NCI-H446 treated with DMSO at 0.1 percent for 48 hours (cell line): ENCODE results near the gene HFM1.
"Not testable (repeated sequence)": the region's sequence is repeated elsewhere in the genome, so short reads cannot be mapped to it uniquely, and the experiment has no call there.

ENCODE experiments used
- DNase-seq: peaks from one replicate; lab custom pipeline; 2025; lab: John Stamatoyannopoulos, UW

HFM1 gene

DNA sequence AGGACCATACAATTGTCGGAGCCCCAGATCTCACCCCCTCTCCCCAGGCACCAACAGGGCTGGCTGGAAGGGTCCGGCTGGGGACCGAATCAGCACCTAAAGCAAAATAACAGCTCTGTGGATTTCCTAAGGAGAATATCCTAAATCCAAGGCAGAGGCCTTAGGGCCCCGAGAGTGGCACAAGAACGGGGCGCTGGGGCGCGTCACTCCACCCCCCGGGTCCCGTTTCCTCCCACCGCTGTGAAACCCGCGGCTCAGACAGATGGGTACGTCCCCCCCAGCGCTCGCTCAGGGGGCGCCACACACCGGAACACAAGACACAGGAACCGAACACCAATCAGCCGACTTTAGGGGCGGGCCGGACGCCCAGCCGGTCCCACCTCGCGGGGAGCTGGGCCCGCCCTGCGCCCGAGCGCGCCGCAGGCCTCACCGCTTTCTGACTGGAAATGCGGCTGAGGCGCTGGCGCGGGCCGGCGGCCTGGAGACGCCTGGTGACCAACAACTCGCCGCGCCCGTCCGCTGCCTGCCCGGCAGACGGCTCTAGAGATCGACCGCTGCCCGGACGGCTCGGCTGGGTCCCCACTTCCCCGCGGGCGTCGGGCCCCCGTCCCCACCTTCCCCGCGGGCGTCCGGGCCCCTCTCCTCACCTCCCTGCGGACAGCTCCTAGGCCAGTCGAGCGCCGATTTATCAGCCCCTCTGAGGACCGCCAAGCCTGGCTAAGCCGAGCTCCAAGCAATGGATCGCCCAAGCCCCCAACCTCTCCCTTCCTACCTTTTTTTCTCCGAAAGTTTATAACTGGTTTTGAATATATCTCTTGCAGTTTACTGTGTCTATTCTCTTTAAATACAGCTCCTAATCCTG, at the start of gene HFM1:
HFM1 (minus strand) TSS at position 687 of the 862 bp plus-strand sequence. CDS start 3,755 bp downstream, outside the sequence.
- peak; percentile 88 for DNase-seq

GRCh38 chr1:91454136-91454535, 49.5 kb upstream of the HFM1 start:
- no peak for DNase-seq

DNA sequence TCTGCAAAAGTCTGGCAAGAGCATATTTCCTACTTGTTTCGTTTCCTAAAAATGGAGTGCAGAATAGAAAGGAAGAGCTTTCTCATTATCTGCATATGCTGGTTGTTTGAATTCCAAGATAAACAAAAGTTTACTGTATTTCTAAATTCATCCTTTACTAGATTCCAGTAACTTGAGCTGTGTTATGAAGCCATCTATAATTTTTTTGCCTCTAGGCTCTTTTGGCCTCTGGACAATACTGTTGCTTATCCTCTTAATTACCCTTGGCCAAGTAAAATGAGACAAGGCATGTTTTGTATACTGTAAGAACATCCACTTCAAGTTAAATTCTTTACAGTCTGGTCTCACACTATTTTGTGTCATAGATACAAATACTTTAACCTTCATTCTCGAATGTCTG, 45.6 kb upstream of the HFM1 start:
- peak; percentile 9 for DNase-seq

DNA sequence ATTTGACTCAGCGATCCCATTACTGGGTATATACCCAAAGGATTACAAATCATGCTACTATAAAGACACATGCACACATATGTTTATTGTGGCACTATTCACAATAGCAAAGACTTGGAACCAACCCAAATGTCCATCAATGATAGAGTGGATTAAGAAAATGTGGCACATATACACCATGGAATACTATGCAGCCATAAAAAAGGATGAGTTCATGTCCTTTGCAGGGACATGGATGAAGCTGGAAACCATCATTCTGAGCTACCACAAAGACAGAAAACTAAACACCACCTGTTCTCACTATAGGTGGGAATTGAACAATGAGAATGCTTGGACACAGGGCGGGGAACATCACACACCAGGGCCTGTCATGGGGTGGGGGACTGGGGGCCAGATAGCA, 43.1 kb upstream of the HFM1 start:
- DNase-seq, result not testable (repeated sequence)

DNA sequence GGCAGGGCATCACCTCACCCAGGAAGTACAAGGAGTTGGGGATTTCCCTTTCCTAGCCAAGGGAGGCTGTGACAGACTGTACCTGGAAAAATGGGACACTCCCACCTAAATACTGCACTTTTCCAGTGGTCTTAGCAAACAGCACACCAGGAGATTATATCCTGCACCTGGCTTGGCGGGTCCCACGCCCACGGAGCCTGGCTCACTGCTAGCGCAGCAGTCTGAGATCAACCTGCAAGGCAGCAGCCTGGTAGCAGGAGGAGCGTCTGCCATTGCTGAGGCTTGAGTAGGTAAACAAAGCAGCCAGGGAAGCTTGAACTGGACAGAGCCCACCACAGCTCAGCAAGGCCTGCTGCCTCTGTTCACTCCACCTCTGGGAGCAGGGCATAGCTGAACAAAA, 37.3 kb upstream of the HFM1 start:
- DNase-seq, result not testable (repeated sequence)

DNA sequence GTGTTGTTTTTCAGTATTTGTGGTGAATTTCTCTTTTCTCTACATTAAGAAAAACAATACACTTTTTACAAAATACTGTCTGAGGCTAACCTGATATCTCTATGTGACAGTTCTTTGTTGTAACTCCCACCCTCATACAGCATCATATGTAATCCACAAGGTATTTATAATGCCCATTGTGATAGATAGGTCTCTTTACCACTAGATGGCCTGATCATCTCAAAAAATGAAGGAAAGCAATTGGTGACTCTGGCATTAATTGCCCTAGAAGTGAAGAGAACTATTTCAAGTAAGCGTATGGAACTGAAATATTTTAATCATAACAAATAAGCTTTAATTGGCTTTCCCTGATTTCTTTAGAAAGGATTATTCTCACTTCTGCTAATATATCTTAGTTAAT, 36.2 kb upstream of the HFM1 start:
- peak; percentile 2 for DNase-seq

- no peak for DNase-seq
Observed at GRCh38 chr1:91439016-91439415, 34.4 kb upstream of the HFM1 start.

DNA sequence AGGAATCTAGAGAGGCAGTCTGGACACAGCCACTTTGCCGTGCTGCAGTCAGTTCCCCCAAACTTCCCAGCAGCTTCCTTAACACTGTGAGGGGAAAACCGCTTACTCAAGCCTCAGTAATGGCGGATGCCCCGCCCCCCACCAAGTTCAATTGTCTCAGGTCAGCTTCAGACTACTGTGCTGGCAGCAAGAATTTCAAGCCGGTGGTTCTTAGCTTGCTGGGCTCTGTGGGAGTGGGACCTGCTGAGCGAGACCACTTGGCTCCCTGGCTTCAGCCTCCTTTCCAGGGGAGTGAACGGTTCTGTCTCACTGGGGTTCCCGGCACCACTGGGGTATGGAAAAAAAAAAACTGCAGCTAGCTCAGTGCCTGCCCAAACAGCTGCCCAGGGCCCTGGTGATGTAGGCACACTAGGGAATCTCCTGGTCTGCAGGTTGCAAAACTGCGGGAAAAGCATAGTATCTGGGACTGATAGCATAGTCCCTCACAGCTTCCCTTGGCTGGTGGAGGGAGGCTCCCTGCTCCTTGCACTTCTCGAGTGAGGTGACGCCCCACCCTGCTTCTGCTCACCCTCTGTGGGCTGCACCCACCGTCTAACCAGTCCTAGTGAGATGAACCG, 23.7 kb upstream of the HFM1 start:
- DNase-seq, result no peak

GRCh38 chr1:91427741-91428140, 23.1 kb upstream of the HFM1 start:
- DNase-seq, result no peak

DNA sequence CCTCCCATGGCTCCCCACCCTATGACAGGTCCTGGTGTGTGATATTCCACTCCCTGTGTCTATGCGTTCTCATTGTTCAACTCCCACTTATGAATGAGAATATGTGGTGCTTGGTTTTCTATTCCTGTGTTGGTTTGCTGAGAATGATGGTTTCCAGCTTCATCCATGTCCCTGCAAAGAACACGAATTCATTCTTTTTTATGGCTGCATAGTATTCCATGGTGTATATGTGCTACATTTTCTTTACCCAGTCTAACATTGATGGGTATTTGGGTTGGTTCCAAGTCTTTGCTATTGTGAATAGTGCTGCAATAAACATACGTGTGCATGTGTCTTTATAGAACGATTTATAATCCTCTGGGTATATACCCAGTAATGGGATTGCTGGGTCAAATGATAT, 17.9 kb upstream of the HFM1 start:
- DNase-seq, result not testable (repeated sequence)

DNA sequence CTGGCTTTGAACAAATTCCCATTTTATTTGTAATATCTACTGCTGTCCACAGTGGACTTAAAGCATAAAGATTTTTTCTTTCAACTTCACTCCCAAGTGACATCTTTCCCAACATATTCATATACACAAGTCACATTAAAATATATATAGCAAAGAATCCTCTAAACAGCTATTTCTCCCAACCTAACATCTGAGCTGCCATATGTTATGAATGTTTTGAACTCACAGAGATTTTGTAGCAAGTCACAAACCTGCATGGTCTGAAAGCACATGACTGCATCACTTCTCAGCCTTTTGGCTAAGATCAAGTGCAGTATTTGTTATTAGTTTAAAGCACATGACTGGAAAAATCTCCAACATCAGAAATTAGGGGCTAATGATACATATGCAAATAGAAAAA, 7.7 kb upstream of the HFM1 start:
- no peak for DNase-seq

DNA sequence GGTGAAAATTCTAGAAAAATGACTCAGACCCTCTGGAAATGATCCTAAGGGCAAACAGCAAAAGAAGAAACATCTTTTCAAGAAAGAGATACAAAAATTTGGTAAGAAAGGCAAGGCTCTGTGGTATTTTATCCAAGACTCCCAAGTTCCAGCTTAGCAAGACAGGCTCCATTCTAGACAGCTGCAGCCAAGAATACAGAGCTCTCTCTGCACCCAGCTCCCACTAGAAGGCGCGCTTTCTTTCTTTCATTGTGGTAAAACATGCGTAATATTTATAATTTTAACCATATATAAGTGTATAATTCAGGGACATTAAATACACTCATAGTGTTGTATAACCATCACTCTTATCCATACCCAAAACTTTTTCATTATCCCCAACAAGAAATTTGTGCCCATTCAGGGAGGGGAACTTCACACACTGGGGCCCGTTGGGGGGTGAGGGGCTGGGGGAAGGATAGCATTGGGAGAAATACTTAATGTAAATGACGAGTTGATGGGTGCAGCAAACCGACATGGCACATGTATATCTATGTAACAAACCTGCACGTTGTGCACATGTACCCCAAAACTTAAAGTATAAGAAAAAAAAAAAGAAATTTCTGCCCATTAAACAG, 2.2 kb upstream of the HFM1 start:
- no peak for DNase-seq

GRCh38 chr1:91402023-91402422, 2.6 kb downstream of the HFM1 start:
- peak; percentile 51 for DNase-seq

GRCh38 chr1:91400133-91400725, 4.4 kb downstream of the HFM1 start:
- DNase-seq, result peak; percentile 52

- DNase-seq, result no peak
Observed at GRCh38 chr1:91398291-91398690, 6.3 kb downstream of the HFM1 start.

- DNase-seq, result peak; percentile 63
Observed at GRCh38 chr1:91397605-91398004, 7.0 kb downstream of the HFM1 start.

- no peak for DNase-seq
Observed at GRCh38 chr1:91393042-91393441, 11.6 kb downstream of the HFM1 start.

- no peak for DNase-seq
Observed at GRCh38 chr1:91386109-91386508, 18.5 kb downstream of the HFM1 start.

DNA sequence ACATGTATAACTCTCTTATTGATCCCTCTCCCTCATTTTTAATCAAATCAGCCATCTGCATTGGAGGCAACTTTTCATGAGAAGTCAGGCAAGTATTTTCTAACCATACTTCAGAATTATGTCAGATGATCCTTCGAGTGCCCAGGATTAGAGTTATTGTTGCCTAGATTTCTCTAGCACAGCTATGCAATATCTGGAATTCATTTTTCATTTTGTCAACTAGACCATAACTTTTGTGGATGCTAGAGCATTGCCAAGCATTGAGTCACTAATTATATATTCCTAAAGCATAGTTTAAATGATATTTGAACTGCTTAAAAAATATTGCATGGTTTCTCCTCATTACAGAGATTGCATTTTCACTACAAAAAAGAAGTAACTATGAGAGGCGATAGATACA, 21.2 kb downstream of the HFM1 start:
- DNase-seq, result no peak

GRCh38 chr1:91381844-91382243, 22.8 kb downstream of the HFM1 start:
- DNase-seq, result no peak

- no peak for DNase-seq
Observed at GRCh38 chr1:91374086-91374485, 30.6 kb downstream of the HFM1 start.

DNA sequence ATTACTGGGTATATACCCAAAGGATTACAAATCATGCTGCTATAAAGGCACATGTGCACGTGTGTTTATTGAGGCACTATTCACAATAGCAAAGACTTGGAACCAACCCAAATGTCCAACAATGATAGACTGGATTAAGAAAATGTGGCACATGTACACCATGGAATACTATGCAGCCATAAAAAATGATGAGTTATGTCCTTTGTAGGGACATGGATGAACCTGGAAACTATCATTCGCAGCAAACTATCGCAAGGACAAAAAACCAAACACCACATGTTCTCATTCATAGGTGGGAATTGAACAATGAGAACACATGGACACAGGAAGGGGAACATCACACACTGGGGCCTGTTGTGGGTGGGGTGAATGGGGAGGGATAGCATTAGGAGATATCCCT, 32.4 kb downstream of the HFM1 start:
- not testable (repeated sequence) for DNase-seq

DNA sequence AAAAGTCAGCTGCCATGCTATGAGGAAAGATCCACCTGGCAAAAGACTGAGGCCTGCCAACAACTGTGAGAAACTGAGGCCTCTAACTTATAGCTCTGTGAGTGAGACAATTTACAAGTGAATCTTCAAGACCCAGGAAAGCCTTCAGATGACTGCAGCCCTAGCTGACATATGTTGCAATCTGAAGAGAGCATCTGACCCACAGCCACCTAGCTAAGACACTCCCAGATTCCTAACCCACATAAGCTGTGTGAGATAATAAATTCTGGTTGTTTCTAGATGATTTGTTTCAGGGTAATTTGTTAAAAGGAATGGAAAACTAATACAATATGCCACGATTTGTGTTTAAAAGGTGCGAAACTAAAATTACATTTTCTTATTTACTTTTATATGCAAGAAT, 55.1 kb downstream of the HFM1 start:
- no peak for DNase-seq
